ENCODE results near the gene CTLA4.

Gene CTLA4

GRCh38 chr2:203858176-203858575, 9.4 kb upstream of the CTLA4 start:
- no peaks in the 10 kb centered on the region for H3K4me1 ChIP-seq (ENCODE audit: control insufficient read depth in 1 of 2, insufficient read depth in 2 of 2, low read length in 2 of 2)
- no peak overlapping the region for H3K27ac ChIP-seq (ENCODE audit: low read length)

DNA sequence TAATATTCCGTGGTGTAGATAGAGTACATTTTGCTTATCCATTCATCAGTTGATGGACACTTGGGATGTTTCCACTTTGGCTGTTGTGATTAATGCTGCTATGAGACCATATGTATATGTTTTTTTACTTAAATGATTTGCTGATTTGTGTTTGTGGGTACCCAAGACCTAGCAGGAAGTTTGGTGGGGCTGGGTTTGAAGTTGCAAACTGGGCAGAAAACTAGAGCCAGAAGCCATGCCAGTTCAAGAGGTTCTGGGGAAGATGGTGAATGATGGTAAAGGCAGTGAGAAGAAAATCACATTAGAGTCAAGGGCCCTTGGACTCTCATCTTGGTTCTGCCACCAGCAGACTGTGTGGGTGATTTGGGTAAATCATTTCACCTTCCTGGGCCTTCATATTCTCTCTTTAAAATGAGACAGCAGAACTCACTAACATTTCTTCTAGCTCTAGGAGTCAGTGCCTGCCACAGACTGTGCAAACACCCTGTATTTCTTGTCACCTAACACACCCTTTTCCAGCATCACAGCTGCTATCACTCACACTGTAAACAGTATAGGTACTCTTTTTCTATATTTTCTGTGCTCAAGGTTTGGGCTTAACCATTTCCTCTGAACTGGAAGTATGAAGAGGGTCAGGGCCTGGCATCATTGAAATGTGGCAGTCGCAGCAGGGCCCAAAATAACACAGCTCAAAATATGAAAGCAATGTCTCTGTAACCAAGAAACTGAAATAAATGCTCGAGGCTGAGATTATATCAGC, 8.4 kb upstream of the CTLA4 start:
- no peaks in the 10 kb centered on the region for H3K36me3 ChIP-seq (ENCODE audit: control insufficient read depth in 1 of 2, insufficient read depth in 2 of 2, low read length in 2 of 2)
- H3K27me3 ChIP-seq (ENCODE audit: low read depth, low read length): no peaks in the 10 kb centered on the region

More at GRCh38 chr2:203858176-203858575, 9.4 kb upstream of the CTLA4 start:
- no peaks in the 10 kb centered on the region for H3K36me3 ChIP-seq (ENCODE audit: control insufficient read depth in 1 of 2, insufficient read depth in 2 of 2, low read length in 2 of 2)
- H3K9me3 ChIP-seq (ENCODE audit: control insufficient read depth in 1 of 2, low read length in 2 of 2): no peaks in the 10 kb centered on the region
- H3K4me3 ChIP-seq (ENCODE audit: low read depth in 1 of 2, low read length in 2 of 2): no peak overlapping the region
- H3K27me3 ChIP-seq (ENCODE audit: low read depth, low read length): no peaks in the 10 kb centered on the region

GRCh38 chr2:203861197-203861596, 6.4 kb upstream of the CTLA4 start:
- Histone ChIP-seq H3K4me3 (ENCODE audit: low read depth in 1 of 2, low read length in 2 of 2) (no peak overlapping the region), H3K36me3 (ENCODE audit: control insufficient read depth in 1 of 2, insufficient read depth in 2 of 2, low read length in 2 of 2) (no peaks in the 10 kb centered on the region), H3K9me3 (ENCODE audit: control insufficient read depth in 1 of 2, low read length in 2 of 2) (peaks cover 3 to 8% of the 10 kb centered on the region in 2 donors), H3K4me1 (ENCODE audit: control insufficient read depth in 1 of 2, insufficient read depth in 2 of 2, low read length in 2 of 2) (no peaks in the 10 kb centered on the region), H3K27me3 (ENCODE audit: low read depth, low read length) (no peaks in the 10 kb centered on the region), H3K27ac (ENCODE audit: low read length) (no peak overlapping the region)

More for the DNA sequence above, 8.4 kb upstream of the CTLA4 start:
- Histone ChIP-seq H3K27ac (ENCODE audit: low read length) (no peak overlapping the region), H3K9me3 (ENCODE audit: control insufficient read depth in 1 of 2, low read length in 2 of 2) (peaks cover 0 to 3% of the 10 kb centered on the region in 2 donors), H3K4me3 (ENCODE audit: low read depth in 1 of 2, low read length in 2 of 2) (no peak overlapping the region), H3K4me1 (ENCODE audit: control insufficient read depth in 1 of 2, insufficient read depth in 2 of 2, low read length in 2 of 2) (no peaks in the 10 kb centered on the region)

- H3K36me3 ChIP-seq (ENCODE audit: control insufficient read depth in 1 of 2, insufficient read depth in 2 of 2, low read length in 2 of 2): no peaks in the 10 kb centered on the region
- H3K27ac ChIP-seq (ENCODE audit: low read length): no peak overlapping the region
- H3K4me1 ChIP-seq (ENCODE audit: control insufficient read depth in 1 of 2, insufficient read depth in 2 of 2, low read length in 2 of 2): no peaks in the 10 kb centered on the region
- H3K4me3 ChIP-seq (ENCODE audit: low read depth in 1 of 2, low read length in 2 of 2): no peak overlapping the region
- H3K27me3 ChIP-seq (ENCODE audit: low read depth, low read length): no peaks in the 10 kb centered on the region
- H3K9me3 ChIP-seq (ENCODE audit: control insufficient read depth in 1 of 2, low read length in 2 of 2): peaks cover 3 to 8% of the 10 kb centered on the region in 2 donors
Measured at GRCh38 chr2:203861607-203862006, 6.0 kb upstream of the CTLA4 start.

DNA sequence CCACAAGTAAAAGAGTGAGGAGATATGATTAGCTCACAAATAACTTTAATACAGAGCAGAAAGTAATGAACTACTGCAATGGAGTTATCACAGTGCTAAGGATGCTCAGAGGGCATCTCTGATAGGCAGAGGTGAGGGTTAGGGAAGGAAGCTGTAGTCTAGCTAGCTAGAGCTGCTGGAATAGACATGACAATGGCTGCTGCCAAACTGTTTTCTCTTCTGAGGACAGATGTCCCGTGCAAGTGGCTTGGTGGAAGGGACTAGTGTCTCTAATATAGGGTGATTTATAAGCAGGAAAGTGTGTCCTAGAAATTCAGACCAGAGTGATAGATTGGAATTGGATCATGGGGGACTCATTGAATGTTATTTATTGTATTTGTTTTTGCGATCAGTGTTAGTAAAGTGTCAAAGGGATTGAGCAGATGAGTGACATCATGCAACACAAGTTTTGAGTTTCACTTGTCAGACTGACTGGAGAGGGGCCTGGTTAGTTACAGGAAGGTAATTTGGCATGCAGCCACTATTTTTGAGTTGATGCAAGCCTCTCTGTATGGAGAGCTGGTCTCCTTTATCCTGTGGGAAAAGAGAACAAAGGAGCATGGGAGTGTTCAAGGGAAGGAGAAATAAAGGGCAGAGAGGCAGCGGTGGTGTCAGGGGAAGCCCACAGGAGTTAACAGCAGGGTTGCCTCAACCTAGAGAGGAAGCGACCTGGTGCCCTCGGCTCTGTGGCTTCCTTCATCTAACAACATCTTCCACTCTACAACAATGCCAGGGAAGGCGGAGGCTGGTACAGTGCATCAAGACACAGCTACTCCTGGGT, 1.9 kb downstream of the CTLA4 start:
- Histone ChIP-seq H3K27me3 (ENCODE audit: low read depth, low read length) (no peaks in the 10 kb centered on the region), H3K27ac (ENCODE audit: low read length) (no peak overlapping the region), H3K36me3 (ENCODE audit: control insufficient read depth in 1 of 2, insufficient read depth in 2 of 2, low read length in 2 of 2) (no peaks in the 10 kb centered on the region), H3K4me1 (ENCODE audit: control insufficient read depth in 1 of 2, insufficient read depth in 2 of 2, low read length in 2 of 2) (no peaks in the 10 kb centered on the region), H3K4me3 (ENCODE audit: low read depth in 1 of 2, low read length in 2 of 2) (no peak overlapping the region), H3K9me3 (ENCODE audit: control insufficient read depth in 1 of 2, low read length in 2 of 2) (peaks cover 2 to 3% of the 10 kb centered on the region in 2 donors)

GRCh38 chr2:203870481-203870880, 2.9 kb downstream of the CTLA4 start:
- Histone ChIP-seq H3K27me3 (ENCODE audit: low read depth, low read length) (no peaks in the 10 kb centered on the region), H3K36me3 (ENCODE audit: control insufficient read depth in 1 of 2, insufficient read depth in 2 of 2, low read length in 2 of 2) (no peaks in the 10 kb centered on the region), H3K9me3 (ENCODE audit: control insufficient read depth in 1 of 2, low read length in 2 of 2) (no peaks in the 10 kb centered on the region), H3K4me3 (ENCODE audit: low read depth in 1 of 2, low read length in 2 of 2) (no peak overlapping the region), H3K4me1 (ENCODE audit: control insufficient read depth in 1 of 2, insufficient read depth in 2 of 2, low read length in 2 of 2) (no peaks in the 10 kb centered on the region), H3K27ac (ENCODE audit: low read length) (no peak overlapping the region)

- no peaks in the 10 kb centered on the region for H3K36me3 ChIP-seq (ENCODE audit: control insufficient read depth in 1 of 2, insufficient read depth in 2 of 2, low read length in 2 of 2)
- peak overlapping the region; percentile 4 for H3K27ac ChIP-seq (ENCODE audit: low read length)
- H3K9me3 ChIP-seq (ENCODE audit: control insufficient read depth in 1 of 2, low read length in 2 of 2): no peaks in the 10 kb centered on the region
- no peaks in the 10 kb centered on the region for H3K27me3 ChIP-seq (ENCODE audit: low read depth, low read length)
- no peak overlapping the region for H3K4me3 ChIP-seq (ENCODE audit: low read depth in 1 of 2, low read length in 2 of 2)
- H3K4me1 ChIP-seq (ENCODE audit: control insufficient read depth in 1 of 2, insufficient read depth in 2 of 2, low read length in 2 of 2): no peaks in the 10 kb centered on the region
Measured at GRCh38 chr2:203870941-203871340, 3.4 kb downstream of the CTLA4 start.

DNA sequence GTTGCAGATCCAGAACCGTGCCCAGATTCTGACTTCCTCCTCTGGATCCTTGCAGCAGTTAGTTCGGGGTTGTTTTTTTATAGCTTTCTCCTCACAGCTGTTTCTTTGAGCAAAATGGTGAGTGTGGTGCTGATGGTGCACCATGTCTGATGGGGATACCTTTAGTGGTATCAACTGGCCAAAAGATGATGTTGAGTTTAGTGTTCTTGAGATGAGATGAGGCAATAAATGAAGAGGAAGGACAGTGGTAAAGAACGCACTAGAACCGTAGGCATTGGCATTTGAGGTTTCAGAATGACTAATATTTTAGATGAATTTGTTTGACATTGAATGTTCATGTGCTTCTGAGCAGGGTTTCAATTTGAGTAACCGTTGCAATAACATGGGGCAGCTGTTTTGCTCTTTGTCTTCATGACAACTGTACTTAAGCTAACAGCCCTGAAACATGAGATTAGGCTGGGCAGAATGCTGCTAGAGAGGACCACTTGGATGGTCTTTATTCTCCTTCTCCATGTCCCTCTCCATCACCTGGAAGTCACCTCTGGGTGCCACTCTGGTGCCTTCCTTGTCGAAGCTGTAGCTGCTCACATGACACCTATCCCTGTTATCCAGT, 3.9 kb downstream of the CTLA4 start:
- no peak overlapping the region for H3K4me3 ChIP-seq (ENCODE audit: low read depth in 1 of 2, low read length in 2 of 2)
- H3K9me3 ChIP-seq (ENCODE audit: control insufficient read depth in 1 of 2, low read length in 2 of 2): no peaks in the 10 kb centered on the region
- H3K4me1 ChIP-seq (ENCODE audit: control insufficient read depth in 1 of 2, insufficient read depth in 2 of 2, low read length in 2 of 2): no peaks in the 10 kb centered on the region
- peak overlapping the region; percentile 19 for H3K27ac ChIP-seq (ENCODE audit: low read length)
- no peaks in the 10 kb centered on the region for H3K27me3 ChIP-seq (ENCODE audit: low read depth, low read length)
- H3K36me3 ChIP-seq (ENCODE audit: control insufficient read depth in 1 of 2, insufficient read depth in 2 of 2, low read length in 2 of 2): no peaks in the 10 kb centered on the region

- no peaks in the 10 kb centered on the region for H3K36me3 ChIP-seq (ENCODE audit: control insufficient read depth in 1 of 2, insufficient read depth in 2 of 2, low read length in 2 of 2)
- H3K4me1 ChIP-seq (ENCODE audit: control insufficient read depth in 1 of 2, insufficient read depth in 2 of 2, low read length in 2 of 2): peaks cover 0 to 6% of the 10 kb centered on the region in 2 donors
Measured at GRCh38 chr2:203873461-203873860, 5.9 kb downstream of the CTLA4 start.

GRCh38 chr2:203873921-203874631, 6.5 kb downstream of the CTLA4 start:
- Histone ChIP-seq H3K4me1 (ENCODE audit: control insufficient read depth in 1 of 2, insufficient read depth in 2 of 2, low read length in 2 of 2) (peaks cover 0 to 6% of the 10 kb centered on the region in 2 donors), H3K36me3 (ENCODE audit: control insufficient read depth in 1 of 2, insufficient read depth in 2 of 2, low read length in 2 of 2) (no peaks in the 10 kb centered on the region), H3K4me3 (ENCODE audit: low read depth in 1 of 2, low read length in 2 of 2) (no peak overlapping the region), H3K27me3 (ENCODE audit: low read depth, low read length) (no peaks in the 10 kb centered on the region), H3K9me3 (ENCODE audit: control insufficient read depth in 1 of 2, low read length in 2 of 2) (no peaks in the 10 kb centered on the region), H3K27ac (ENCODE audit: low read length) (no peak overlapping the region)

More at GRCh38 chr2:203873461-203873860, 5.9 kb downstream of the CTLA4 start:
- no peak overlapping the region for H3K4me3 ChIP-seq (ENCODE audit: low read depth in 1 of 2, low read length in 2 of 2)
- no peaks in the 10 kb centered on the region for H3K9me3 ChIP-seq (ENCODE audit: control insufficient read depth in 1 of 2, low read length in 2 of 2)
- H3K27me3 ChIP-seq (ENCODE audit: low read depth, low read length): no peaks in the 10 kb centered on the region
- no peak overlapping the region for H3K27ac ChIP-seq (ENCODE audit: low read length)

DNA sequence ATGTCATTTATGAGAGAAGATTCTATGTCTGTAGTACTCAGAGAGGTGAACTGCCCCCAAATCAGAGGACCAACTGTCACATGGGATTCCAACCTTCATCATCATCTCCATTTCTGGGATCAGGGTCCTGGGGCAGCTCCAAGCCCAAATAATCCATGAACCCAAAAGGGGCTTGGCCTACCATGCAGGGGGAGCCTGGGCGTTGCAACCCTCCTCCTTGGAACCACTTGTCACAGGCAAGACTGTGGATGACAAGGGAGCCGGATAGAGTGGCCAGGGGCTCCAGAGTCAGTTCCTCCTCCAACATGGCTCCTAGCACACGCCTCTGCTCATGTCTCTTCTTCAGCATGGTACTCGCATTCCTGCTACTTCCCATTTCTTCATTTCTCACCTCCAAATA, 7.9 kb downstream of the CTLA4 start:
- H3K4me1 ChIP-seq (ENCODE audit: control insufficient read depth in 1 of 2, insufficient read depth in 2 of 2, low read length in 2 of 2): peaks cover 0 to 6% of the 10 kb centered on the region in 2 donors
- no peak overlapping the region for H3K4me3 ChIP-seq (ENCODE audit: low read depth in 1 of 2, low read length in 2 of 2)
- H3K27ac ChIP-seq (ENCODE audit: low read length): no peak overlapping the region
- no peaks in the 10 kb centered on the region for H3K9me3 ChIP-seq (ENCODE audit: control insufficient read depth in 1 of 2, low read length in 2 of 2)
- H3K27me3 ChIP-seq (ENCODE audit: low read depth, low read length): no peaks in the 10 kb centered on the region
- H3K36me3 ChIP-seq (ENCODE audit: control insufficient read depth in 1 of 2, insufficient read depth in 2 of 2, low read length in 2 of 2): no peaks in the 10 kb centered on the region
